GM19193 (cell line): Measurements from ENCODE around the gene TMEM43.

Experiments used
- POLR2A ChIP-seq: IDR thresholded peaks from 4 replicates; pipeline ENCODE4 v1.6.1; 2011; ENCODE audit not compliant: insufficient read depth, insufficient read length; ENCODE audit errors: extremely low read depth

The TMEM43 gene, protein sequence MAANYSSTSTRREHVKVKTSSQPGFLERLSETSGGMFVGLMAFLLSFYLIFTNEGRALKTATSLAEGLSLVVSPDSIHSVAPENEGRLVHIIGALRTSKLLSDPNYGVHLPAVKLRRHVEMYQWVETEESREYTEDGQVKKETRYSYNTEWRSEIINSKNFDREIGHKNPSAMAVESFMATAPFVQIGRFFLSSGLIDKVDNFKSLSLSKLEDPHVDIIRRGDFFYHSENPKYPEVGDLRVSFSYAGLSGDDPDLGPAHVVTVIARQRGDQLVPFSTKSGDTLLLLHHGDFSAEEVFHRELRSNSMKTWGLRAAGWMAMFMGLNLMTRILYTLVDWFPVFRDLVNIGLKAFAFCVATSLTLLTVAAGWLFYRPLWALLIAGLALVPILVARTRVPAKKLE

DNA sequence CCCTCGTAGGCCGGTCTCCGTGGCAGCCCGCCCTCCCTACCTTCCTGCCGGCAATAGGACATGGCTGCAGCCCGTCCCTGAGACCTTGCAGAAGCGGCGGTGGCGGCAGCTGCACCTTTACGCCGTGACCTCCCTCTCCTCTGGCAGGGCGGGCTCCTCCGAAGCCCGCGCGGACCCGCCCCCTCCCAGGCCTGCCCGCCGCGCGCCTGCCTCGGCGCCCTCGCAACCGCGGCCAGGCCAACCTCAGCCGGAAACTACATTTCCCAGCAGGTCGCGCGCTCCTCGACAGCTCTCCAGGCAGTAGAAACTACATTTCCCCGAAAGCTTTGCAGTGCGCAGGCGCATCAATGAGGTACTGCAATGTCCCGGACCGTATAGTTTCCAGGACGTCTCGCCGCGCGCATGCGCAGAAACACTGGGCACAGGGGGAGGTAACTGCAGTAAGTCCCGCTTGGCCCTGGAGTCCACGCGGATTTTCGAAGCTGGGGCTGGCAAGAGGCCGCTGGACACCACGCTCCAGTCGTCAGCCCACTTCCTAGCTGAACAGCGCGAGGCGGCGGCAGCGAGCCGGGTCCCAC, at the start of gene TMEM43, which contains the start of gene CHCHD4:
TSS of gene TMEM43 (plus strand) at position 438 of the 578 bp plus-strand sequence. CDS start 142 bp downstream, outside the sequence.
TSS of gene CHCHD4 (minus strand) at position 256 of the 578 bp plus-strand sequence. CDS start at position 62, 194 bp downstream.
- TF ChIP-seq POLR2A = peak; percentile 44

DNA sequence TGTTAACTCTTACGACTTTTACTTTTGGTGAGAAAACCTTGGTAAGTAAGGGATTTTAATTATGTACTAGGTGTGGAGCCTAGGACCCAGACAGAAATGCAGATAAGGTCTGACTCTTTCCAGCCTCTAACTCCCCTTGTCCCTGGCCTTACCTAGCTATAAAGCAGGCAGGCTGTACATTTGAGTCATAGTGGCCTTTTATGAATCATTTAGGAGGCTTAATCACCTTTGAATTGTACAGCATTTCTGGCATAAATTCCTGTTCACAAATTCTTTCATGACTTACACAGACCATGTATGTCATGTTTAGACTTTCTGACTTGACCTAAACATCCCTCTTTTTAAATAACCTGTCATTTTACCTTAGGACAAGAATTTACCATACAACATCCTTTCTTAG, 47.5 kb upstream of the TMEM43 start:
- no peak for TF ChIP-seq POLR2A

DNA sequence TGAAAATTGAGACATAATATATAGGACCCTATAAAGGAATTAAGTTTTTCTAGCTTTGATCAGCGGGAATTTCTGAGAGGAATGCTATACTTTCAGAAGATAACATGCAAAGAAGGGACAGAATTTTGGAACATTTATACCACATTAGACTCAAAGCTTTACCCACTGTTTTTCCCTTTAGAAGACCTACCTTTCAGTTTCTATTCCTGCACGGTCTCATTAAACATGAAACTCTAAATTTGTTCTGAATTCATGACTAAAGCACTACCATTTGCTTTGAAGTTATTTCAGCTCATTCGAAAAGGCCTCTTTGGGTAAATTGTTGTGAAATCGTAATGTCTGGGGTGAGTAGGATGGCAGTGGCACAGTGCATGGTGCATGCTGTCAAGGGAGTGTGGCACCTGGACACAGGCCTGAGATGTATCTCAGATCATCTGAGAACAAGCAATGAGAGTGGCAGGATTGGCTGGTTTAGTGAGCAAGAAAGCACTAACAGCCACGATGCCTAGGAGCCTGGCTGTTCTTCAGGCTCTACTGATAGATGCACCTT, 42.7 kb upstream of the TMEM43 start:
- TF ChIP-seq POLR2A = no peak

DNA sequence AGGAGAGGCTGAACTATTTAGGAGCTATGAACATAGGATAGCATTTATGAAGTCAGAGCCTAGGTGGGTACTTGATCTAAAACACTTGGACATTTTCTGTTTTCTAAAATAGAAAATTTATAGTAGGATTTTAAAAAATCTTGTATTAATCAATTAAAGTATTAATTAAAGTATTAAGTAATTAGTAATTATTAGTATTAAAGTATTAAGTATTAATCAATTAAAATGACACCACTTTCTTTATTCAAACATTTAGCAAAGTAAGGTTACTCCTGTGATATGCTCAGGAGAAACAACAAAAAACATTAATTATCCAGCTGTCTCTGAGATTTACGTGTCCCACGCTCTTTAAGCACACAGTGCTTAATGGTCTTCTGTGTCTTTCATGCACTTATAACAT, 32.4 kb upstream of the TMEM43 start:
- no peak for TF ChIP-seq POLR2A

DNA sequence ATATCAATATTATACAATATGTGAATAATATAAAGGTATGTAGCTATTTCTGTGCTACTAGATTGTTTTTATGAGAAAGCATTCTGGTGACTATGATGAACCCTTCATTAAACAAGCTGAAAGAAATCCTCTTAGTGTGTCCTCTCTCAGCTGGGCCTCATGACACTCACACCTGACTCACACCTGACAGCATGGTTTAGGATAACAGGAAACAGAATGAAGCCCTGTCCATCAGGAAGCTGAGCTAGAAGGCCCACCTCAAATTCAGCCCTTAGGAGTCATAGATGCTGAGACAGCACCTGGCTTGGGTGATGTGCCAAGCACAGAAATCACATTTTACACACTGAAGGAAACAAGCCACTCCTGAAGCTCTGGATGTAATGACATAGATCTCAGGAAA, 31.0 kb upstream of the TMEM43 start:
- TF ChIP-seq POLR2A = no peak

DNA sequence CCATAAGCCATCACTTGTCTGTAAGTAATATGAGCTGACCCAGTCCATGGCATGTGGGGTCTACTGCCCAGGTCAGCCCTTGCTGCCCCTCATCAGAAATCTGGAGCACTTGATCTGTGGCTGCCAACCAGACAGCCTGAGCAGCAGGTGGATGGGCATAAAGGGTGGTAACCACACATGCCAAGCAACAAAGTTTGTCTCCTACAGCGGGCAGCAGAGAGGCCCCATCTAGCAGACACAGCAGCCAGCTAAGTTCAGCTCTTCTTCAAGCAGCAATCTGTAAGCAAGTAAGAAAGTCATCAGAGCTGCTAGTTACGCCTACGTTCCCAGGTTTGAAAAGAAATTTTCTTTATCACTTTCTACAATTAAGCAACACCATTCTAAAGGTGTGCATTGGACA, 28.1 kb upstream of the TMEM43 start:
- TF ChIP-seq POLR2A = no peak

DNA sequence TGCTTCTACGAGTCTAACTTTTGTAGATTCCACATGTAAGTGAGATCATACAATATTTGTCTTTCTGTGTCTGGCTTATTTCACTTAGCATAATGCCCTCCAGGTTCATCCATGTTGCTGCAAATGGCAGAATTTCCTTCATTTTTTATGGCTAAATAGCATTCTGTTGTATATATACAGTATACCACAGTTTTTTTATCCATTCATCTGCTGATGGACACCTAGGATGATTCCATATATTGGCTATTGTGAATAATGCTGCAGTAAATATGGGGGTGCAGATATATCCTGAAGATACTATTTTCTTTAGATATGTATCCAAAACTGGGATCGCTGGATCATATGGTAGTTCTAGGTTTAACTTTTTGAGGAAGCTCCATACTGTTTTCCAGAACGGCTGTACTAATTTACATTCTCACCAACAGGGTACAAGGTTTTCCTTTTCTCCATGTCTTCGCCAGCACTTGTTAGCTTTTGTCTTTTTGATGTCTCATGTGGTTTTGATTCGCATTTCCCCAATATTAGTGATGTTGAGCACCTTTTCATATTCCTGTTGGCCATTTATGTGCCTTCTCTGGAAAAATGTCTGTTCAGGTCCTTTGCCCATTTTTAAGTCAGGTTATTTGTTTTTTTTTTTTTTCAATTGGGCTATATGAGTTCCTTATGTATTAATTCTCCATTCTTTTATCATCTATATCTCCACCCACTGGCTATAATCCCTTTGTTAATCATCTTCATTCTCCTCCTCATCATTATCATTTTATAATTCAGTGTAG, 27.0 kb upstream of the TMEM43 start:
- no peak for TF ChIP-seq POLR2A

DNA sequence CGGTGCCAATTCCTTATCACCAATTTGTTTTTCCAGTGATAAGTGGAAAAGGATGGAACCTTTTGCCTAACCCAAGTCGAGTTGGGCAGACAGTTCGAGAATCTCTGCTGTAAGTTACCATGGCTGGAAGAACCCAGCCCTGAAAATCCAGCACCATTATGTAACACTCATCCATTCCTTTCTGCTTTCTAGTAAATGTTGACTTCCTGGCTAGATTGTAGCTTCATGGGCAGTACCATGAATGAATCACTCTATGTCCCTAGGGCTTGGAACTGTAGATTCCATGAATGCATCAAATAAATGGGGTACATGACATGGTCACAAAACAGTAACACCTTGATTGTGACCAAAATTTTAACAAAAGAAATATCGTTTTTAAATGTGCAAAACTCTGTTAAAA, 14.2 kb upstream of the TMEM43 start:
- TF ChIP-seq POLR2A = no peak

DNA sequence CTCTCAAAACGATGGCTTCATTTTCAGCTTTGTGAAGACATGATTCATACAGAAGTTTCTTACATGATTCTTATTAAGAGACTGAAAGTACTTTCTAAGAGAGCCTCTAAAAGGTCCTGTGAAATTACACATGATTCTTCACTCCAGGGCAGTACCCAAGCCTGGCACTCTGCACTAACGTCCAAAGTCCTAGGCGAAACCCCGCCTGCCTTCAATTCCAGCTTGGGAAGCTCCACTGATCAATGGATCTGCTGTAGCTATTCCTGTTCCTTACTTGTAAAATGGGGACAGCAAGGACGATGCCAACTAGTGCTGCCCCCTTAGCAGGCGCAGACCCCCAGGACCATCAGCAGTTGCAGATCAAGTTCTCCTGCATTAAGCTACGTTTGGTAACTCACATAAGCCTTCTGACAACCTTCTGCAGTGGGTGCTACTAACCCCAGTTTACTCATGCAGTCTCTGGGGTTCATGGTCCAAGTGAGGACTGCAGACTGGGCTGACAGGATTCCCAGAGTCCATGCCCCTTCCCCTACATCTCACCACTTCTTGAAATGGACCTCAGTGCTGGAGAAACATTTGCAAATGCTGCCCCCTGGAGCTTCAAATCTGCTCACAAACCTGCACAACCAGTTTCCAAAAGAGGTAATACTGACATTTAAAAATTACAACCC, 10.8 kb upstream of the TMEM43 start:
- TF ChIP-seq POLR2A = no peak

DNA sequence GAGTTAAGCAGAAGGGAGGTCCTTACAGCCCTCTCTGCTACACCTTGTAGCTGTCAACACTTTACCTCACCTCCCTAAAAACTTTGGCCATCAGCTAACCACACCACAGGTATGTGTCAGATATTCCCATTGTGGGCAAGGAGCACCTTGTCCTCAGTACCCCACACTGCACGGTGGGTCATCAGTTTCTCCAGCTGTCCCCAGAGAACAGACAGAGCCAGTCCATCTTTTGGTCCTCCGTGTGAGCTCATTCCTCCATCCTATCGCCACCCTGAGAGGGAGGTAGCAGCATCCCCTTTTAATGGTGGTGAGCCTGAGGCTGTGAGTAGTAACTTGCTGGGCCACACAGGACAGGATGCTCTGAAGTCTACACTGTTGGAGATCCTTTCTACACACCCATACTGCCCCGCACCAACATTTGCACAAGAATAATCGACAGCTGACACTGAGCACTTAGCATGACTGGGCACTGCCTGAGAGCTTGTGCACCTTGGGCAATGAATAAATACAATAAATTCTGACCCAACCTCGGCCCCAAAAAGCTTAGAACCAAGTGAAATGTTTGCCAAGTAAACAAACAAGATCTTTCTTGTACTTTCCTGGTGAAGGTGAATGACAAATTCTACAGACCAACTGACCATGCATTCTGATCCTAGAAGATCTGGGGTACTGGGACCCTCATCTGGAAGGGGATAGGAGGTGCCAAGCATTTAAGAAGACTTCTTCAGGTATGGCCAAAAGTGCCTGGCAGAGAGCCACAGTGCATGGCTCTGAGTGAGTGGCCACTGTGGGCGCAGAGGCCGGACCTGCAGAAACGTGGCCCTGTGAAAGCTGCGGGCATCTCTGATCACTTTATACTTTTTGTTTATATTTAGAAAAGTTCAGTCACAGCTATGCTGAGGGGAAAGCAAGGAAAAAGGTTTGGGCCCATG, 7.1 kb upstream of the TMEM43 start:
- TF ChIP-seq POLR2A = no peak

DNA sequence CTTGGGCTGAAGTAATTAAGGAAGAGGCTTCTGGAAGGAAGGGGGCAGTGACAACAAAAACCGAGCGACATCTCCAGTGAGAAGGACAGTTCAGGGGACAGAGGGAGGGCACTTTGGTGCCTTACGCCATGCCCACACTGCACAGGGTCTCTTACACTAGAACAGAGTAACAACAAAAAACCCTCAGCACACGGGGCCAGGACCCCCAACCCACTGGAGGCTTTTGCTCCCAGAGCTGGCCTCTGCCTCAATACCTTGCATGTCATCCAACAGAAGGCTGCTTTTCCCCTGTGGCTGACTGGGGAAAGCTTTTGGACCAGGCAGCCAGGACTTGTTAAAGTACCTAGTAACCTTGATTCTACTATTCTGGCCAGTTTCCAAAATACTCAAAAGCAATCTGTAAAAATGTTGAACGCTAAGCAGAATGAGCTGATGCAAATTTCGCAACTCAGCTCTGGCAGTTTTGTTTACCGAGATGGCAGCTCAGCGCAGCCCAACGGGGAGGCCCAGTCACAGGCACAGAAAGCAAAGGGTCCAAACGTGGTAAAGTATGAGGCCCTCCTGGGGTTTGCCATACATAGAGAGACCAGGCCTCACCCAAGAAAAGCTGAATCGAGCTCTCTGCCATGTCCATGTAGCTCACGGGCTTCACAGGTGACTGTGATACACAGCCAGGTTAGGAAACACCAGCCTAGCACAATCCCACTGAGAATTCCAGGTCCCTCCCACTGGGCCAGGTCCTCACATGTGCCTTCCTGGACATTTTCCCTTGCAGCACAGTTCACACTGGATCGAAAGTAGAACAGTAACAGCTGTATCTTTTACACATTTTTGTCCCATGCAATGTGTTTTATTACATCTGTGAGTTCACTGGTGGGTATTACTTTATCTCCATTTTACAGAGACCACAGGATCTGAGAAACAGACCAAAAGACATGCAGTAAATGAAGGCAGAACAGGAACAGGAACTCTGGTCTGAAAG, 6.2 kb upstream of the TMEM43 start:
- TF ChIP-seq POLR2A = no peak

DNA sequence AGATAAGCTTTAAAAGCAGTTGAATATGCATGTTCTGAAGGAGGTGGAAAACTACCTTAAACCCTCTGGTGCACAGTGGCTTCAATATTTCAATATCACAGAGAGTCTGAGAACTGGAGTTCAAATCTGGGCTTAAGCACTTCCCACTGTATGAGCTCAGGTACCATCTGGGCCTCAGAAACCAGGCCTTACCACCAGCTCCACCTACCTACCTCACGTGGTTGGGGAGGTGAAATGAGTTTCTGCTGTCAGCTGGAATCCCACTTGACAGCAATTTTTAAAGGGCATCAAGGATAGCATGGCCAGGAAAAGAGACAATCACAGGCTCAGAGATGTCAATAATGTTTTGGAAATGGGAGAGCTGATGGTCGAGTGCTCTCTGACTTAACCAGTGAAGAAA, 5.2 kb upstream of the TMEM43 start:
- no peak for TF ChIP-seq POLR2A

DNA sequence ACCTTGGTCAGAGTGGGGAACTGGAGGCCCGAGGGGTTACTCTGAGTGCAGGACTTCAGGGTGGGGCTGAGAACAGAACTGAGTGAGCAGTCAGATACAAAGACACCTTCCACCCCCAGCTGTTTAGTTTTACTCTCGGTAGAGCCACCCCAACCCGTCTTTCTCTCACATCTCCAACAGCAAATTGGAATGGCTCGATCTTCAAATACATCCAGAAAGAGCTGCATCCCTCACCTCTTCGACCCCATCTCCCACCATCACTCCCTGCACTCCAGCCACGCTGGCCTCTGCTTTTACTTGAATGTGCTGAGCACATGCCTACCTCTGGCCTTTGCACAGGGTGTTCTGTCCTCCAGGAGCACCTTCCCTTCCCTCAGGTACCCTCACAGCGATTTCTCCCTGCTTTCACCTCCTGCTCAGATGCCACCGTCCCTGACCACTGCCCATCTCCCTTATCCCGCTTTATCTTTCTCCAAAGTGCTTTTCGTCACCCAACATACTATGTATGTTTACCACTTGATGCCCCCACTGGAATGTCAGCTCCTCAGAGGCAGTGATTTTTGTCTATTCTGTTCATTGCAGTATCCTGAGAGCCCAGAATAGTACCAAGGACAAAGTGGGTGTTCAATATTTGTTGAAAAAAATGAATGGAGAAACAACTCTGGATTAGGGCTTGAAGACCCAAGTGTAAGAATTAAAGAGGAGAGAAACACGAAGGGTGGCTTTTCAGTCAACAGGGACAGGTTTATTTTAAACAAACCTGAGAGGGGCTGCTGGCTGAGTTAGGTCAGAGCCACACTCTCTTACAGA, 4.5 kb upstream of the TMEM43 start:
- TF ChIP-seq POLR2A = no peak
